Urinary bladder (tissue), 4 donors: Measurements from ENCODE around the gene KCNN2. TPM values are rescaled to one million over a fixed set of nuclear protein-coding genes. Genes with fewer than 3 reads are reported as not detected.

ENCODE experiments used
- DNase-seq: peaks from one replicate; pipeline ENCODE4 v3.0.0-alpha.2; 2015; ENCODE audit errors: extremely low spot score
- H3K27ac ChIP-seq: one replicate; pipeline ENCODE4 v1.5.1; 2013; ENCODE audit warnings: low read depth, mild to moderate bottlenecking, moderate library complexity
- H3K36me3 ChIP-seq: one replicate; pipeline ENCODE4 v1.6.1; 2013; ENCODE audit warnings: mild to moderate bottlenecking, moderate library complexity; ENCODE audit not compliant: insufficient read depth
- H3K4me1 ChIP-seq: one replicate; pipeline ENCODE4 v1.6.1; 2013; ENCODE audit warnings: mild to moderate bottlenecking, moderate library complexity; ENCODE audit not compliant: insufficient read depth
- H3K4me3 ChIP-seq: one replicate; pipeline ENCODE4 v1.5.1; 2013; ENCODE audit warnings: low read depth, low read length
- WGBS: extraction: QIAGEN DNeasy Blood & Tissue Kit; methylation state at CpG from one replicate; pipeline ENCODE4 v1.1.7; 2013; 5-methylcytosine and 5-hydroxymethylcytosine counted together
- polyA plus RNA-seq: library from polyadenylated mRNA; stranded (reverse); fragments of 200-250 nt; gene quantifications from one replicate; pipeline ENCODE4 v1.2.3, GENCODE V29; 2013
- total RNA-seq: library from RNA; depleted of rRNA; stranded (reverse); fragments of >200 nt; gene quantifications from one replicate; pipeline ENCODE4 v1.2.3, GENCODE V29; 2014
- donor health status: healthy with polysubstance abuse.
- donor health status: healthy.

The KCNN2 gene
- total and polyA plus RNA-seq, 2 donors: 4.8 to 22.3 TPM

DNA sequence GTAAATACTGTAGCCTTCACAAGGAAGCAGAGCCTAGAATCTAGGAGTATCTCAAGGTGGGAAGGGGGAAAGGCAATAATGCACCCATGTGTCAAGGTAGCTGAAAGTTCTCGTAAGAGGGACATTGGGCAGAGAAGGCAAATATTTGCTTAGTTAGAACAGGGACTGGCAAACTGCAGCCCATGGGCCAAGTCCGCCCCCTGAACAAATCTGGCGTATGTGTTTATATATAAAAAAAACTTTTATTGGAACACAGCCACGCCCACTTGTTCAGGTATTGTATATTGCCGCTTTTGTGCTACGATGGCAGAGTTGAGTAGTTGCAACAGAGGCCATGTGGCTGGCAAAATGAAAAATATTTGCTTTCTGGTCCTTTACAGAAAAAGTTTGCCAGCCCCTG lies 16.1 kb downstream of the KCNN2 start:
- WGBS: 76% methylated on average over 6 of the region's 6 CpGs
- DNase-seq: no peak

GRCh38 chr5:114380721-114381120 lies 18.9 kb downstream of the KCNN2 start:
- no peaks in the 10 kb centered on the region for H3K4me1 ChIP-seq
- H3K36me3 ChIP-seq: no peaks in the 10 kb centered on the region
- no peak overlapping the region for H3K4me3 ChIP-seq
- 70% methylated on average over 5 of the region's 5 CpGs for WGBS
- no peak overlapping the region for H3K27ac ChIP-seq
- DNase-seq: no peak

More for the DNA sequence above, 16.1 kb downstream of the KCNN2 start:
- H3K27ac ChIP-seq: no peak overlapping the region
- no peak overlapping the region for H3K4me3 ChIP-seq
- H3K36me3 ChIP-seq: no peaks in the 10 kb centered on the region
- no peaks in the 10 kb centered on the region for H3K4me1 ChIP-seq

- Histone ChIP-seq H3K4me1 (no peaks in the 10 kb centered on the region), H3K27ac (no peak overlapping the region), H3K36me3 (no peaks in the 10 kb centered on the region), H3K4me3 (no peak overlapping the region)
- no peak for DNase-seq
- 62% methylated on average over 1 of the region's 1 CpG for WGBS
Observed at GRCh38 chr5:114387433-114387832, 25.6 kb downstream of the KCNN2 start.

GRCh38 chr5:114390431-114390830 lies 28.6 kb downstream of the KCNN2 start:
- Histone ChIP-seq H3K27ac (no peak overlapping the region), H3K4me3 (no peak overlapping the region), H3K36me3 (no peaks in the 10 kb centered on the region), H3K4me1 (no peaks in the 10 kb centered on the region)
- 95% methylated on average over 1 of the region's 1 CpG for WGBS
- DNase-seq: no peak

GRCh38 chr5:114391321-114391720 lies 29.5 kb downstream of the KCNN2 start:
- DNase-seq: no peak
- H3K27ac ChIP-seq: no peak overlapping the region
- H3K36me3 ChIP-seq: no peaks in the 10 kb centered on the region
- no peaks in the 10 kb centered on the region for H3K4me1 ChIP-seq
- no peak overlapping the region for H3K4me3 ChIP-seq
- WGBS: 51% methylated on average over 1 of the region's 1 CpG

DNA sequence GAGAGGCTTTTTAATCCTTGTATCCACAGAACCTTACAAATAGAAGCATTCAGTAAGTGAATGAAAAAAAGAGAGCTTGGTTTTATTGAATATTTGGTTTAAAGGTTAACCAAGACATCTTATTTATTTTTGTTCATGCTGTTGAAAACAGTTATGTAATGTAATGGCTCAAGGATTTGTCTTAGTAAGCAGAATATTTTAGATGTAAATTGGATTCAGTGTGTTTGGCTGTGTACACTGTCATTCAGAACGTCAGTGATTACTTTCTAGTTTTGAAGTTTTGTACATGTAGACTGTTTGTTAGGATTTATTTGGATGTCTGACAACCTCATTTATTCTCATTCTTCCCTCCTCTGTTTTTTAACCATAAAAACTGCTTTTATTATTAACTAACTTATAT lies 31.3 kb downstream of the KCNN2 start:
- no peaks in the 10 kb centered on the region for H3K36me3 ChIP-seq
- H3K27ac ChIP-seq: no peak overlapping the region
- 52% methylated on average over 1 of the region's 1 CpG for WGBS
- H3K4me1 ChIP-seq: no peaks in the 10 kb centered on the region
- no peak overlapping the region for H3K4me3 ChIP-seq
- no peak for DNase-seq

DNA sequence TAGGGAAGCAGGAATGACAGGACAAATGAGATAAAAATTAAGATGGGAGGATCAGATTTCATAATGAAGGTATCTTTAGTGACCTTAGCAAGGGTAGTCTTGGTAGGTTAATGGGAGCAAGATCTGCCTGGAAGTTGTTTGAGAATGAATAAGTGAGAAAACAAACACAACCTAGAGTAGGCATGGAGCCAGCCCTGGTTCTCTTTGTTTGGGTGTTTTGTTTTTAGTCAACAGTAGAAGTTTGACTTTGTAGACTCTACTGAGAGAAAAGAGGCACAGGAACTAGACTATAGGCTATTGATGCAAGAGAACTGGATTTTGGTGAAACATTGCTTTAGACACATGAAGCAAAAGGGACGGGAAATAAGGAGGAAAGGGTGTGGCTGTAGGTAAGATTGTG lies 40.3 kb downstream of the KCNN2 start:
- H3K4me1 ChIP-seq: no peaks in the 10 kb centered on the region
- H3K36me3 ChIP-seq: no peaks in the 10 kb centered on the region
- H3K27ac ChIP-seq: no peak overlapping the region
- no peak for DNase-seq
- 85% methylated on average over 1 of the region's 1 CpG for WGBS
- H3K4me3 ChIP-seq: no peak overlapping the region

- H3K36me3 ChIP-seq: no peaks in the 10 kb centered on the region
- DNase-seq: no peak
- no peak overlapping the region for H3K4me3 ChIP-seq
- no peaks in the 10 kb centered on the region for H3K4me1 ChIP-seq
- no peak overlapping the region for H3K27ac ChIP-seq
- 97% methylated on average over 3 of the region's 3 CpGs for WGBS
Observed at GRCh38 chr5:114407783-114408182, 45.9 kb downstream of the KCNN2 start.

- no peak overlapping the region for H3K27ac ChIP-seq
- no peaks in the 10 kb centered on the region for H3K4me1 ChIP-seq
- WGBS: 85% methylated on average over 3 of the region's 3 CpGs
- no peak for DNase-seq
- no peaks in the 10 kb centered on the region for H3K36me3 ChIP-seq
- no peak overlapping the region for H3K4me3 ChIP-seq
Observed at GRCh38 chr5:114408847-114409246, 47.0 kb downstream of the KCNN2 start.

DNA sequence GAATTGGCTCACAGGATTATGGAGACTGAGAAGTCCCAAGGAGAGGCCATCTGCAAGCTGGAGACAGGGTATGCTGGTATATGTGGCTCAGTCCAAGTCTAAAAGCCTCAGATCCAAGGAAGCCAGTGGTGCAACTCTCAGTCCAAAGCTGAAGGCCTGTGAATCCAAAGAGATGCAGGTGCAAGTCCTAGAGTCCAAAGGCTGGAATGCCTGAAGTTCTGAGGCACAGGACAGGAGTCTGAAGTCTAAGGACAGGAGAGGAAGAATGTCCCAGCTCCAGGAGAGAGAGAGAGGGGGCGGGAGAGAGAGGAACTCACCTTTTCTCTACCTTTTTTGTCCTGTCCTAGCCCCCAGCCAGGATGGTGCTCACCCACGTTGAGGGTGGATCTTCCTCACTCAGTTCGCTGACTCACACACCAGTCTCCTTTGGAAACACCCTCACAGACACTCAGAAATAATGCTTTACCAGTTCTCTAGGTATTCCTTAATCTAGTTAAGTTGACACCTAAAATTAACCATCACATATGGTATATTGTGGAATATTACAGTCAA lies 49.6 kb downstream of the KCNN2 start:
- Histone ChIP-seq H3K36me3 (no peaks in the 10 kb centered on the region), H3K27ac (no peak overlapping the region), H3K4me3 (no peak overlapping the region), H3K4me1 (no peaks in the 10 kb centered on the region)
- DNase-seq: no peak
- 77% methylated on average over 3 of the region's 3 CpGs for WGBS

- WGBS: 22% methylated on average over 1 of the region's 1 CpG
- Histone ChIP-seq H3K36me3 (no peaks in the 10 kb centered on the region), H3K4me1 (no peaks in the 10 kb centered on the region), H3K27ac (no peak overlapping the region), H3K4me3 (no peak overlapping the region)
- peak; percentile 31 for DNase-seq
Observed at GRCh38 chr5:114412510-114413171, 50.8 kb downstream of the KCNN2 start.

- WGBS: 80% methylated on average over 1 of the region's 1 CpG
Observed at GRCh38 chr5:114415760-114416159, 53.9 kb downstream of the KCNN2 start.

DNA sequence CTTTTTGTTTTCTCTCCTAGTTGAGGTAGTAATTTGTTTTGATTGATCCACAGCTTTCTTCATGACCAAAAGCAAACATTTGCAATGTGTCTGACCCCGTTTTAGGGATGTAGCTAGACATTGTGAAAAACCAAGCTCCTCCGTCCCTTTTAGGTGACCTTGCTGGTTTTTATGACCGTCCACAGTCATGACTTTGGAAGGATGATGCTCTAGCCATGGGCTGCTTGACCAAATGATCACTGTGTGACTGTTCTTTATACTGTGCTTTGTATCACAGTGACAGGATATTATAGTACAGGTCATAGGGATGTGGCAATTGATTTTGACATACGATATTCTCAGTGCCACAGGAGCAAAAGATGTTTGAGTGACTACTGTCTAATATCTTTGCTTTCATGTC lies 54.4 kb downstream of the KCNN2 start:
- WGBS: 92% methylated on average over 4 of the region's 4 CpGs
- no peaks in the 10 kb centered on the region for H3K4me1 ChIP-seq
- no peaks in the 10 kb centered on the region for H3K36me3 ChIP-seq
- H3K4me3 ChIP-seq: no peak overlapping the region
- H3K27ac ChIP-seq: no peak overlapping the region
- no peak for DNase-seq

More at GRCh38 chr5:114415760-114416159, 53.9 kb downstream of the KCNN2 start:
- no peaks in the 10 kb centered on the region for H3K36me3 ChIP-seq
- no peak overlapping the region for H3K4me3 ChIP-seq
- no peaks in the 10 kb centered on the region for H3K4me1 ChIP-seq
- no peak for DNase-seq
- H3K27ac ChIP-seq: no peak overlapping the region

- WGBS: 88% methylated on average over 2 of the region's 2 CpGs
- no peak for DNase-seq
- no peaks in the 10 kb centered on the region for H3K36me3 ChIP-seq
Observed at GRCh38 chr5:114417519-114417918, 55.6 kb downstream of the KCNN2 start.

More at GRCh38 chr5:114417519-114417918, 55.6 kb downstream of the KCNN2 start:
- Histone ChIP-seq H3K4me3 (no peak overlapping the region), H3K27ac (no peak overlapping the region), H3K4me1 (no peaks in the 10 kb centered on the region)
